K562 (cell line): ENCODE measurements around the gene SLC26A11. TPM values are rescaled to one million over a fixed set of nuclear protein-coding genes. Genes with fewer than 3 reads are reported as not detected.
A peak's percentile ranks its signal among the peaks of the same experiment; 100 is the strongest.

ENCODE experiments used
- ATAC-seq: fragments of 200-7000 bp; cut with Tn5 transposase; 3 replicates; pipeline ENCODE4 v1.9.1; 2020; ENCODE audit warnings: moderate library complexity
- BruUV-seq: library from RNA; stranded (reverse); fragments of 400-500 nt; replicated peaks from 2 replicates; lab custom pipeline; 2021; lab: Mats Ljungman, UMichigan
- CTCF ChIA-PET: fragments of 300-600 bp; formaldehyde crosslinking; extraction: SDS; loops from one replicate; lab custom pipeline; 2021; ENCODE audit warnings: low intra/inter-chr PET ratio; lab: Yijun Ruan, JAX
- POLR2A ChIA-PET: fragments of 300-600, 350-650 bp; sonication (Branson Sonifier 250); formaldehyde crosslinking; extraction: SDS; loops from one replicate; lab custom pipeline; 2021; ENCODE audit warnings: antibody characterized with exemption, inconsistent platforms; lab: Yijun Ruan, JAX
- DNase-seq, 4 experiments: peaks; one replicate each; pipeline versions ENCODE4 v3.0.0 to v3.0.0-alpha.2; 2011 to 2018; ENCODE audit warnings: low spot score in 3 of 4, mixed read lengths in 3 of 4; ENCODE audit errors: extremely low read depth in 1 of 4
- FAIRE-seq: peaks from 2 replicates; lab custom pipeline; 2011; peaks lifted over from hg19 to GRCh38; lab: Jason Lieb, UNC
- H2AFZ ChIP-seq: 2 replicates; pipeline ENCODE4 v1.6.0; 2011; ENCODE audit warnings: low read depth, low read length, control low read depth, inconsistent platforms
- H3K27ac ChIP-seq: fragments of 200-600 bp; 3 replicates; pipeline ENCODE4 v1.8.0; 2011; ENCODE audit warnings: low read depth, mild to moderate bottlenecking, control low read depth, inconsistent platforms, low read length, moderate library complexity, mixed read lengths; ENCODE audit errors: extremely low read depth
- H3K27me3 ChIP-seq, 2 experiments: fragments of 300-600 bp in 1 of 2; 2 replicates in 1 of 2; 3 replicates in 1 of 2; pipeline versions ENCODE4 v1.6.0 to v1.8.0; 2011; ENCODE audit warnings: inconsistent platforms in 2 of 2, low read length in 2 of 2, mild to moderate bottlenecking in 1 of 2, mixed read lengths in 1 of 2, moderate library complexity in 1 of 2; ENCODE audit not compliant: control insufficient read depth in 2 of 2, insufficient read depth in 2 of 2
- H3K36me3 ChIP-seq: fragments of 300-600 bp; 3 replicates; pipeline ENCODE4 v1.8.0; 2011; ENCODE audit warnings: mild to moderate bottlenecking, low read length, inconsistent platforms; ENCODE audit not compliant: control insufficient read depth, insufficient read depth
- H3K4me1 ChIP-seq, 2 experiments: fragments of 200-600 bp in 1 of 2; replicated peaks in 1 of 2; 2 replicates in 1 of 2; 3 replicates in 1 of 2; pipeline versions ENCODE4 v1.5.1 to v1.8.0; 2011; ENCODE audit warnings: inconsistent platforms in 2 of 2, low read length in 2 of 2, mild to moderate bottlenecking in 1 of 2, mixed read lengths in 1 of 2, moderate library complexity in 1 of 2; ENCODE audit not compliant: control insufficient read depth in 2 of 2, insufficient read depth in 2 of 2
- H3K4me2 ChIP-seq: 2 replicates; pipeline ENCODE4 v1.6.1; 2011; ENCODE audit warnings: low read length, control low read depth, inconsistent platforms, mixed read lengths; ENCODE audit not compliant: insufficient read depth
- H3K4me3 ChIP-seq: fragments of 200-600 bp; sonication (generic), shearing (Covaris generic); 2 replicates; pipeline ENCODE4 v1.5.1; 2016; ENCODE audit warnings: control low read depth, inconsistent platforms
- H3K79me2 ChIP-seq: fragments of 200-600 bp; 3 replicates; pipeline ENCODE4 v1.8.0; 2011; ENCODE audit warnings: low read length, inconsistent platforms; ENCODE audit not compliant: control insufficient read depth, insufficient read depth
- H3K9ac ChIP-seq, 2 experiments: 2 replicates each; pipeline versions ENCODE4 v1.6.0 to v1.6.1; 2011; ENCODE audit warnings: low read depth in 2 of 2, low read length in 2 of 2, control low read depth in 1 of 2, inconsistent platforms in 1 of 2, mild to moderate bottlenecking in 1 of 2, mixed read lengths in 1 of 2; ENCODE audit not compliant: insufficient read depth in 1 of 2
- H3K9me1 ChIP-seq: one replicate; pipeline ENCODE4 v1.6.0; 2011; ENCODE audit warnings: inconsistent platforms, mild to moderate bottlenecking, low read length, moderate library complexity; ENCODE audit not compliant: control insufficient read depth, insufficient read depth
- H3K9me3 ChIP-seq: replicated peaks from 2 replicates; pipeline ENCODE4 v1.5.1; 2011; ENCODE audit warnings: low read depth, low read length, inconsistent platforms; ENCODE audit not compliant: control insufficient read depth, insufficient read depth
- H4K20me1 ChIP-seq: replicated peaks from 2 replicates; pipeline ENCODE4 v1.6.1; 2011; ENCODE audit warnings: low read length, inconsistent platforms, mixed read lengths; ENCODE audit not compliant: control insufficient read depth, insufficient read depth
- E2F8 ChIP-seq: fragments of 450-650 bp; IDR thresholded peaks from 2 replicates; pipeline ENCODE4 v1.7.1; 2018; ENCODE audit warnings: mild to moderate bottlenecking, low read depth; ENCODE audit not compliant: partially characterized antibody
- PREB ChIP-seq: sonication (generic); formaldehyde crosslinking; IDR thresholded peaks from 2 replicates; pipeline ENCODE4 v1.8.1; 2023; ENCODE audit warnings: mild to moderate bottlenecking, missing genetic modification reagents
- ZNF740 ChIP-seq, 3 experiments: fragments of 200-800 bp in 1 of 3; sonication (Bioruptor generic) in 1 of 3; sonication (generic) in 1 of 3; formaldehyde crosslinking in 1 of 3; IDR thresholded peaks; 2 replicates each; pipeline versions ENCODE4 v1.6.1 to v1.8.0; 2016 to 2022; ENCODE audit warnings: mild to moderate bottlenecking in 2 of 3, missing compliant biosample characterization in 2 of 3, missing genetic modification characterization in 2 of 3, missing genetic modification reagents in 1 of 3
- WGBS: fragments of 100-300 bp; shearing (Covaris generic); methylation state at CpG from one replicate; pipeline ENCODE4 v1.1.6; 2016; ENCODE audit warnings: low coverage, mixed read lengths; ENCODE audit not compliant: insufficient coverage; ENCODE audit errors: missing lambda C conversion rate; 5-methylcytosine and 5-hydroxymethylcytosine counted together
- in situ Hi-C: fragments of 300-500 bp; cut with MboI; formaldehyde crosslinking; loops from 4 replicates; pipeline ENCODE4 v1.15.0; 2018; ENCODE audit warnings: inconsistent platforms, mixed read lengths
- intact Hi-C: fragments of 100-400 bp; cut with micrococcal nuclease; formaldehyde crosslinking; loops from 2 replicates; pipeline ENCODE4 v1.14.2; 2022
- polyA plus RNA-seq, 8 experiments: library from polyadenylated mRNA; depleted of rRNA in 4 of 8; stranded (reverse) in 5 of 8; unstranded in 3 of 8; fragments of >200 nt; fragmentation: Nextera tagmentation in 2 of 8; fragmentation: Illumina TruSeq in 1 of 8; extraction: Ambion mirVana in 2 of 8; extraction: Trizol in 1 of 8; gene quantifications; 2 replicates each; pipeline versions ENCODE4 v1.2.1 to v1.2.3, GENCODE V29; 2011 to 2014; ENCODE audit warnings: inconsistent platforms in 1 of 8, missing spikeins in 1 of 8
- total RNA-seq, 7 experiments: library from RNA; depleted of rRNA in 6 of 7; stranded (reverse); fragments of >200 nt in 6 of 7; fragmentation: Illumina TruSeq in 2 of 7; extraction: Trizol in 2 of 7; gene quantifications; 2 replicates each; pipeline versions ENCODE4 v1.2.1 to v1.2.3, GENCODE V29; 2011 to 2021; ENCODE audit warnings: low replicate concordance in 1 of 7

Gene SLC26A11
- total and polyA plus RNA-seq, 9 of the 15 experiments (the other 6 are each of a cell fraction or from before 2014, with no cell fraction given) = 0.06 to 3.1 (median 1.2) TPM; not detected in 1

- H3K27ac ChIP-seq = no peak overlapping the region
- 0 out of 2 replicates have a peak, but pooled peaks cover 7% of the 10 kb centered on the region for H4K20me1 ChIP-seq
- in situ Hi-C loops = no loop called here
- 64% methylated on average over 15 of the region's 41 CpGs for WGBS
- no peak for TF ChIP-seq PREB (CRISPR knock-in tag)
- no peak for TF ChIP-seq E2F8
- peak; percentile 38; the same call in 1 of the 2 replicates for TF ChIP-seq ZNF740 (CRISPR knock-in tag; IDR thresholded peaks at IDR 0.05)
- peak in 1 of 2 experiments; percentile 57; a peak in 1 of 4 replicates for TF ChIP-seq ZNF740 (tag; IDR thresholded peaks at IDR 0.05)
- TF ChIP-seq, all 486 proteins: peak for 1
- H3K4me1 ChIP-seq = peaks cover 9 to 48% of the 10 kb centered on the region in 2 experiments; a peak in 4 of 5 replicates
- DNase-seq (peak in 1 of 4 experiments; percentile 20), ATAC-seq (peak; percentile 6), FAIRE-seq (no peak)
- H3K9me3 ChIP-seq = no peaks in the 10 kb centered on the region
- peaks cover 3% of the 10 kb centered on the region; the same call in 1 of the 3 replicates for H3K79me2 ChIP-seq
- CTCF ChIA-PET = no interaction called here
- H3K27me3 ChIP-seq = no peaks in the 10 kb centered on the region
- no TSS peak for BruUV-seq
- POLR2A ChIA-PET = no interaction called here
- intact Hi-C loops = no loop called here
- H3K36me3 ChIP-seq = peaks cover 17% of the 10 kb centered on the region; the same call in 1 of the 3 replicates
- H2AFZ ChIP-seq = peak overlapping the region; percentile 83; the same call in 1 of the 2 replicates
- H3K9ac ChIP-seq = peak overlapping the region in 1 of 2 experiments; percentile 96; a peak in 3 of 4 replicates
- no peaks in the 10 kb centered on the region for H3K9me1 ChIP-seq
- no peak overlapping the region for H3K4me2 ChIP-seq
- peak overlapping the region; percentile 51 for H3K4me3 ChIP-seq
Observed at GRCh38 chr17:80220736-80221215, 549 bp downstream of the SLC26A11 start.
